IPS-20b (cell line): ENCODE data around the gene KLRC4.

Source experiments
- H3K27ac ChIP-seq: one replicate; pipeline ENCODE4 v1.5.1; 2013; ENCODE audit warnings: low read length
- H3K27me3 ChIP-seq: 2 replicates; pipeline ENCODE4 v1.6.1; 2013; ENCODE audit warnings: mild to moderate bottlenecking, low read length, inconsistent platforms; ENCODE audit not compliant: insufficient read depth
- H3K36me3 ChIP-seq: 2 replicates; pipeline ENCODE4 v1.6.1; 2013; ENCODE audit warnings: low read depth, mild to moderate bottlenecking, inconsistent platforms, low read length, moderate library complexity; ENCODE audit not compliant: insufficient read depth
- H3K4me1 ChIP-seq: 2 replicates; pipeline ENCODE4 v1.6.1; 2013; ENCODE audit warnings: mild to moderate bottlenecking, control low read depth, inconsistent platforms, low read length, moderate library complexity; ENCODE audit not compliant: insufficient read depth
- H3K4me3 ChIP-seq: 2 replicates; pipeline ENCODE4 v1.5.1; 2013; ENCODE audit warnings: mild to moderate bottlenecking, low read length, inconsistent platforms
- H3K9ac ChIP-seq: 2 replicates; pipeline ENCODE4 v1.6.1; 2013; ENCODE audit warnings: low read depth, mild to moderate bottlenecking, inconsistent platforms, low read length, moderate library complexity
- H3K9me3 ChIP-seq: 2 replicates; pipeline ENCODE4 v1.6.1; 2013; ENCODE audit warnings: mild to moderate bottlenecking, low read depth, low read length, inconsistent platforms; ENCODE audit not compliant: insufficient read depth

KLRC4 gene

DNA sequence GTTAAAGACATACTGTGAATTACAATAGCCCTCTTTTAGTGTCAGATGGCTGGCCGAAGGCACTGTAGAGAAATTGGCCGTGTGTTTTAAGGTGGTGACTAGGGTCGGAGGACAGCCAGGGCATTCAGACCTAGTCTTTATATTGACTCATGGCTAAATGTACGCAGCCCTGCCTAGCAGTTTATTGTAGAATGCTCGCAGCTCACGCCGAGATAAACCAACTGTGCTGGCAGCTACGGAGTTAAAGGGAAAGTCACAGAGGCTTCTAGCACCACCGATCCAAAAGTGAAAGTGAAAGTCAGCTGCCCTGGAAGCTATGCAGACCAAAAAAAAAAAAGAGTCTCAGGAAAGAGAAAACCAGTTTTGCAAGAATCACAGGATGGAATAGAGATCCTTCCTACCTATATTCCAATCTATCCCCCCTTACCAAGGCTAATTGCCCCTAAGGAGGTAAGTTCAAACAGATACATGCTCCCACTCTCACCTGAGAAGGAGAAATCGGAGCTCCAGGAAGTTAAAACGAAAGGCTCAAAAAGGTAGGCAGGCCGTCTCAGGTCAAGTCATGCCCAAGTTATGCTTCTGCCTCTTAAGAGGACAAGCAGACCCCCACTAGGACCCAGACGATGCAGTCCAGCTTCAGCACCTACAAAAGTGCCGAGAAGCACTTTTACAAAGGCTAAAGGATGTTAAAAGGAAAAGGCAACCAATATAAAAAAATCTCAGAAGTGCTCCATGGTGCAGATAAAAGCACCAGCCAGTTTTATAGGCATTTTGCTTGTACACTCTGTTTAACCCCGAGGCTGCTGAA lies 44.5 kb downstream of the KLRC4 start:
- Histone ChIP-seq H3K27ac (no peak overlapping the region), H3K27me3 (no peaks in the 10 kb centered on the region), H3K4me1 (peaks cover 44% of the 10 kb centered on the region), H3K9me3 (peaks cover 6% of the 10 kb centered on the region; the same call in 1 of the 2 replicates), H3K4me3 (peak overlapping the region; percentile 67), H3K36me3 (no peaks in the 10 kb centered on the region), H3K9ac (peak overlapping the region; percentile 38; the same call in 1 of the 2 replicates)

- H3K9ac ChIP-seq = peak overlapping the region; percentile 38; the same call in 1 of the 2 replicates
- H3K27ac ChIP-seq = no peak overlapping the region
- H3K4me1 ChIP-seq = peaks cover 44% of the 10 kb centered on the region
- H3K27me3 ChIP-seq = no peaks in the 10 kb centered on the region
- H3K36me3 ChIP-seq = no peaks in the 10 kb centered on the region
- H3K4me3 ChIP-seq = peak overlapping the region; percentile 67
- H3K9me3 ChIP-seq = peaks cover 6% of the 10 kb centered on the region; the same call in 1 of the 2 replicates
Observed at GRCh38 chr12:10363914-10364814, 45.4 kb downstream of the KLRC4 start.

DNA sequence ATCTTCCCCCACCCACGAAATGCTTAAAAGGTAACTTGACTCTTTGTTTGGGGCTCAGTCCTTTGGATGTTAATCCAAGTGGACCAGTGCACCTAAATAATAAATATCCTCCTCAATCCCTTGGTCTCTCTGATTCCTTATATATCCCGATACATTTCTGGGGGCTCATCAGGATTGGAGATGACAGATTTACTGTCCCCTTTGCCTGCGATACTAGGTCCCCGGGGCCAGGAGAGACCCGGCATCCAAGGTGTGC lies 46.0 kb downstream of the KLRC4 start:
- no peak overlapping the region; the same call in 1 of the 2 replicates for H3K4me3 ChIP-seq
- peaks cover 44% of the 10 kb centered on the region for H3K4me1 ChIP-seq
- no peak overlapping the region for H3K27ac ChIP-seq
- H3K9me3 ChIP-seq = peaks cover 6% of the 10 kb centered on the region; the same call in 1 of the 2 replicates
- no peaks in the 10 kb centered on the region for H3K27me3 ChIP-seq
- no peaks in the 10 kb centered on the region for H3K36me3 ChIP-seq
- peak overlapping the region; percentile 38; the same call in 1 of the 2 replicates for H3K9ac ChIP-seq

DNA sequence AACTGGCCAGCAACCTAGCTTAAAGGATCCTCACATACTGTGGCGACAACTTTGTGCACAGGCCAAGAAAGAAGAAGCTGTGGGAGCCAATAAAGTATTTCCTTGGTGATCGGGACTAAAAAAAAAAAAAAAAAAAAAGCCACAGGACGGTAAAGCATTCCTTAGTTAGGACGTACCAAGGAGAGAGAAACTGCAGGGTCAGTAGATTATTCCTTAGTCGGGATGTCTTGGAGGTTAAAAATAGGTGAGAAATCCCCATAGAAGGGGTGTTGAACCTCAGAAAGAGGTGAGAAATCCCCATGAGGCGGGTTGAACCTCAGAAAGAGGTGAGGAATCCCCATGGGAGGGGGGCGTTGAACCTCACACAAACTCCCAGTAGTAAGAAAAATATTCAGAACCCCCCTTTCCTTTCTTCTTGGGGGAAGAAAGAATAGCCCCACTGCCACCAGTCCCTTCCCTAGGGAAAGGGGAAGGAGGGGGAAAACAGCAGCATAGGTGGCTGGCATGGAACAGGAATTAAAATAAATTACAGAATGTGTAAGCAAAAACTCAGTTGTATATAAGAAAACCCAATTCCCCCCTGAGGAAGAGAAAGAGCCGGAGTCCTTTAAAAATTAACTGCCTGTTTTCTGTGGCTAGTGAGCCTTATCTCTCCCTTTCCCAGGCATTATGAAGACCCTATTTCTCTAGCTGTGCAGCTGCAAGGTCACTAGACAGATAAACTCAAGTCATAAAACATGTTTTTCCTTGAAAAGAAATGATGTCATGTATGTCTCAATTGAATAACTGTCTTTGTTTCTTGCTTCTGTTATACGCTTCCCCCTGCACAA lies 46.5 kb downstream of the KLRC4 start:
- Histone ChIP-seq H3K9me3 (peaks cover 2% of the 10 kb centered on the region; the same call in 1 of the 2 replicates), H3K27me3 (no peaks in the 10 kb centered on the region), H3K4me3 (no peak overlapping the region), H3K27ac (no peak overlapping the region), H3K4me1 (peaks cover 44% of the 10 kb centered on the region), H3K9ac (peak overlapping the region; percentile 38; the same call in 1 of the 2 replicates), H3K36me3 (no peaks in the 10 kb centered on the region)

DNA sequence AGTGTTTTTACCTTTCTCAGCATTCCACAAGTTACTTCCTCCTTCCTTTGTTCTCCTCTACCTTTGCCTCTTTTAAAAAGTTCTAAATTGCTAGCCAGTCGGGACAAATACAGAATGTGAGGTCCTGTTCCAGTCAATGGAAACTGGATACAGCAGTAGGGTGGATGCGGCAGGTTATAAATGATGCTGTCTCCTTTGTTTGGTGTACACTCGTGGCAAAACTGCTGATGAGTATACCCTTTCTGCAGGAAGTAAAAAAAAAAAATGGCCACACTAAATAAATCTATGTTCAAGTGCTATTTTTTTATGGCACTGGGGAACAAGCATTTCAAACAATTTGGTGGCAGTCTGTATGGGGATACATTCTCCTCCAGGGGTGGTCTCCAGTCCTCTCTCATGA lies 47.2 kb downstream of the KLRC4 start:
- Histone ChIP-seq H3K9me3 (no peaks in the 10 kb centered on the region), H3K4me1 (peaks cover 44% of the 10 kb centered on the region), H3K27me3 (no peaks in the 10 kb centered on the region), H3K4me3 (no peak overlapping the region), H3K36me3 (no peaks in the 10 kb centered on the region), H3K9ac (peak overlapping the region; percentile 38; the same call in 1 of the 2 replicates), H3K27ac (no peak overlapping the region)

- Histone ChIP-seq H3K9ac (peak overlapping the region; percentile 14; the same call in 1 of the 2 replicates), H3K36me3 (no peaks in the 10 kb centered on the region), H3K9me3 (no peaks in the 10 kb centered on the region), H3K4me3 (no peak overlapping the region; the same call in 1 of the 2 replicates), H3K27me3 (no peaks in the 10 kb centered on the region), H3K27ac (peak overlapping the region; percentile 49), H3K4me1 (peaks cover 44% of the 10 kb centered on the region)
Observed at GRCh38 chr12:10361622-10362021, 47.9 kb downstream of the KLRC4 start.

DNA sequence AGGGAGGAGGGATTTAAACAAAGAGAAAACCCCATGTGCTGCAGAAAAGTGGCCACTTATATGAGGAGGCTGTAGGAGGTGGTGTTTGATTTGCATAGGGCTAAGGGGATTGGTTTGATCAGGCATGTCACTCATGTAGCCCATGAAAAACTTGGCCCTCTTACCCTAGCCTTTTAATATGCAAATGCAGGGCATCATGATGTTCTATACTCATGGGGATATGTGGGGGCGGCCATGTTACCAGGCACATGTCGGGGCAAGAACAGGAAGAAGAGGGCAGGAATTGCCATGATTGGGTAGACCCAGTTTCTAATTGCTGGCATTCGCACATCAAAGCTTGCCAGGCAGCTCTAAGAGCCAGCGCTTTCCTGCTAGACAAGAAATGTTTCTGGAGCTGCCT lies 48.5 kb downstream of the KLRC4 start:
- peaks cover 44% of the 10 kb centered on the region for H3K4me1 ChIP-seq
- no peaks in the 10 kb centered on the region for H3K27me3 ChIP-seq
- H3K9me3 ChIP-seq = no peaks in the 10 kb centered on the region
- H3K9ac ChIP-seq = peak overlapping the region; percentile 46; the same call in 1 of the 2 replicates
- H3K4me3 ChIP-seq = no peak overlapping the region; the same call in 1 of the 2 replicates
- H3K36me3 ChIP-seq = no peaks in the 10 kb centered on the region
- H3K27ac ChIP-seq = peak overlapping the region; percentile 49

DNA sequence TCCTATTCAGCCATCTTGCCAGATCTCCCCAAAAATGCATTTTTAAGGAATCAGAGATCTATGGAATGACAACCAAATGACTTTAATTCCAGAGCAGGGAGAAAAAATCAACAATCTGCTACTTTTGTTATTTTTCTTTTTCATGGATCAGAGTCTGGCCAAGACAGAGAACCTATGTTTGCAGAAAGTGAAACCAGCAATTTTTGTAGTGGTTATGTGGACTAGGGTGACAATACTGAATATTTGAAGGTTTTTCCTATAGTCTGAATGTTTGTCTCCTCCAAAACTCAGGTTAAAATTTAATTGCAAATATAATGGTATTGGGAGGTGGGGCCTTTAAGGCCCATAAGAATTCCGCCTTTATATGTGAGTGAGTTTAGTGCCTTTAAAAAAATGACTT lies 50.6 kb downstream of the KLRC4 start:
- Histone ChIP-seq H3K9me3 (no peaks in the 10 kb centered on the region), H3K36me3 (no peaks in the 10 kb centered on the region), H3K4me1 (peaks cover 31% of the 10 kb centered on the region), H3K27ac (no peak overlapping the region), H3K4me3 (no peak overlapping the region), H3K27me3 (no peaks in the 10 kb centered on the region), H3K9ac (no peak overlapping the region)

DNA sequence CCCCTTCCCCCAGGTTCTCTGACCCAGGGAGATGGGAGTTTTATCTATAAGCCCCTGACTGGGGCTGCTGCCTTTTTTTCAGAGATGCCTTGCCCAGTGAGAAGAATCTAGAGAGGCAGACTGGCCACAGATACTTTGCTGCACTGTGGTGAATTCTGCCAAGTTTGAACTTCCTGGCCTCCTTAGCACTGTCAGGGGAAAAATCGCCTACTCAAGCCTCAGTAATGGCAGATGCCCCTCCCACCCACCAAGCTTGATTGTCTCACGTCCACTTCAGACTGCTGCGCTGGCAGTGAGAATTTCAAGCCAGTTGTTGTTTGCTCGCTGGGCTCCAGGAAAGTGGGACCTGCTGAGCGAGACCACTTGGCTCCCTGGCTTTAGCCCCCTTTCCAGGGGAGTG lies 51.4 kb downstream of the KLRC4 start:
- no peak overlapping the region for H3K27ac ChIP-seq
- H3K27me3 ChIP-seq = no peaks in the 10 kb centered on the region
- no peaks in the 10 kb centered on the region for H3K9me3 ChIP-seq
- no peaks in the 10 kb centered on the region for H3K36me3 ChIP-seq
- H3K4me1 ChIP-seq = peaks cover 23% of the 10 kb centered on the region
- H3K9ac ChIP-seq = no peak overlapping the region
- no peak overlapping the region for H3K4me3 ChIP-seq
